Measurements from ENCODE around the gene DCTD. TPM values are rescaled to one million over a fixed set of nuclear protein-coding genes. Genes with fewer than 3 reads are reported as not detected.
A peak's percentile ranks its signal among the peaks of the same experiment; 100 is the strongest.

The DCTD gene
- total RNA-seq, 2 donors from 2014 or later: 90.6 to 109 TPM

GRCh38 chr4:182924497-182924896, 7.3 kb upstream of the DCTD start:
- Mint-ChIP-seq H3K9me3 (no peaks in the 10 kb centered on the region), H3K27ac (no peak overlapping the region), H3K36me3 (no peaks in the 10 kb centered on the region)
- DNase-seq (ENCODE audit: low spot score in 2 of 2) (no peak), ATAC-seq (no peak)

- H3K27ac Mint-ChIP-seq: no peak overlapping the region
- ATAC-seq: no peak
- no peak for DNase-seq (ENCODE audit: low spot score in 2 of 2)
- H3K9me3 Mint-ChIP-seq: no peaks in the 10 kb centered on the region
- no peaks in the 10 kb centered on the region for H3K36me3 Mint-ChIP-seq
Measured at GRCh38 chr4:182923796-182924340, 6.7 kb upstream of the DCTD start.

- DNase-seq (ENCODE audit: low spot score in 2 of 2) (no peak), ATAC-seq (no peak)
- no peak overlapping the region for H3K27ac Mint-ChIP-seq
- H3K36me3 Mint-ChIP-seq: no peaks in the 10 kb centered on the region
- H3K9me3 Mint-ChIP-seq: no peaks in the 10 kb centered on the region
Measured at GRCh38 chr4:182923366-182923765, 6.2 kb upstream of the DCTD start.

GRCh38 chr4:182922501-182923284, 5.5 kb upstream of the DCTD start:
- Mint-ChIP-seq H3K9me3 (no peaks in the 10 kb centered on the region), H3K27ac (no peak overlapping the region), H3K36me3 (no peaks in the 10 kb centered on the region)
- ATAC-seq: no peak
- DNase-seq (ENCODE audit: low spot score in 2 of 2): no peak

- Mint-ChIP-seq H3K36me3 (peaks cover 0 to under 1% of the 10 kb centered on the region in 2 donors), H3K9me3 (no peaks in the 10 kb centered on the region), H3K27ac (no peak overlapping the region)
- ATAC-seq: no peak
- DNase-seq (ENCODE audit: low spot score in 2 of 2): no peak
Measured at GRCh38 chr4:182921608-182922007, 4.4 kb upstream of the DCTD start.

- H3K36me3 Mint-ChIP-seq: peaks cover 6 to 10% of the 10 kb centered on the region in 2 donors
- no peak for DNase-seq (ENCODE audit: low spot score in 2 of 2)
- no peaks in the 10 kb centered on the region for H3K9me3 Mint-ChIP-seq
- no peak for ATAC-seq
- H3K27ac Mint-ChIP-seq: no peak overlapping the region
Measured at GRCh38 chr4:182920676-182921075, 3.5 kb upstream of the DCTD start.

- peak in 1 of 2 donors; percentile 20 for DNase-seq (ENCODE audit: low spot score in 2 of 2)
- peak; percentile 30 to 44 for ATAC-seq
- H3K36me3 Mint-ChIP-seq: peaks cover 13 to 28% of the 10 kb centered on the region in 2 donors
- no peaks in the 10 kb centered on the region for H3K9me3 Mint-ChIP-seq
- peak overlapping the region; percentile 16 to 83 for H3K27ac Mint-ChIP-seq
Measured at GRCh38 chr4:182918791-182919302, 1.7 kb upstream of the DCTD start.

GRCh38 chr4:182918044-182918607, 940 bp upstream of the DCTD start:
- no peak for DNase-seq (ENCODE audit: low spot score in 2 of 2)
- H3K9me3 Mint-ChIP-seq: no peaks in the 10 kb centered on the region
- peak in 1 of 2 donors; percentile 1 for ATAC-seq
- peak overlapping the region; percentile 16 to 83 for H3K27ac Mint-ChIP-seq
- peaks cover 19 to 35% of the 10 kb centered on the region in 2 donors for H3K36me3 Mint-ChIP-seq

- peak; percentile 37 to 65 for DNase-seq (ENCODE audit: low spot score in 2 of 2)
- H3K36me3 Mint-ChIP-seq: peaks cover 34 to 46% of the 10 kb centered on the region in 2 donors
- H3K9me3 Mint-ChIP-seq: no peaks in the 10 kb centered on the region
Measured at GRCh38 chr4:182916483-182917181, 554 bp downstream of the DCTD start.

GRCh38 chr4:182914357-182914756, 2.8 kb downstream of the DCTD start:
- no peak for ATAC-seq
- no peak for DNase-seq (ENCODE audit: low spot score in 2 of 2)
- Mint-ChIP-seq H3K9me3 (no peaks in the 10 kb centered on the region), H3K27ac (peak overlapping the region in 1 of 2 donors; percentile 29), H3K36me3 (peaks cover 43 to 52% of the 10 kb centered on the region in 2 donors)

More at GRCh38 chr4:182916483-182917181, 554 bp downstream of the DCTD start:
- peak; percentile 5 to 30 for ATAC-seq
- peak overlapping the region; percentile 87 to 97 for H3K27ac Mint-ChIP-seq

- ATAC-seq (no peak), DNase-seq (ENCODE audit: low spot score in 2 of 2) (no peak)
- H3K36me3 Mint-ChIP-seq: peaks cover 46 to 52% of the 10 kb centered on the region in 2 donors
- H3K9me3 Mint-ChIP-seq: no peaks in the 10 kb centered on the region
- H3K27ac Mint-ChIP-seq: peak overlapping the region in 1 of 2 donors; percentile 90
Measured at GRCh38 chr4:182913621-182914020, 3.6 kb downstream of the DCTD start.

GRCh38 chr4:182913036-182913435, 4.2 kb downstream of the DCTD start:
- no peak for DNase-seq (ENCODE audit: low spot score in 2 of 2)
- Mint-ChIP-seq H3K27ac (no peak overlapping the region), H3K9me3 (no peaks in the 10 kb centered on the region), H3K36me3 (peaks cover 46 to 52% of the 10 kb centered on the region in 2 donors)
- no peak for ATAC-seq

GRCh38 chr4:182908124-182908523, 9.1 kb downstream of the DCTD start:
- H3K36me3 Mint-ChIP-seq: peaks cover 34 to 39% of the 10 kb centered on the region in 2 donors
- ATAC-seq: no peak
- peak overlapping the region in 1 of 2 donors; percentile 32 for H3K27ac Mint-ChIP-seq
- DNase-seq (ENCODE audit: low spot score in 2 of 2): no peak
- no peaks in the 10 kb centered on the region for H3K9me3 Mint-ChIP-seq

- peak overlapping the region in 1 of 2 donors; percentile 60 for H3K27ac Mint-ChIP-seq
- ATAC-seq (no peak), DNase-seq (ENCODE audit: low spot score in 2 of 2) (no peak)
- H3K9me3 Mint-ChIP-seq: no peaks in the 10 kb centered on the region
- H3K36me3 Mint-ChIP-seq: peaks cover 27 to 32% of the 10 kb centered on the region in 2 donors
Measured at GRCh38 chr4:182907396-182907795, 9.8 kb downstream of the DCTD start.

- Mint-ChIP-seq H3K27ac (peak overlapping the region; percentile 30 to 60), H3K9me3 (no peaks in the 10 kb centered on the region), H3K36me3 (peaks cover 20 to 28% of the 10 kb centered on the region in 2 donors)
- DNase-seq (ENCODE audit: low spot score in 2 of 2) (no peak), ATAC-seq (no peak)
Measured at GRCh38 chr4:182906786-182907185, 10.4 kb downstream of the DCTD start.

- ATAC-seq (no peak), DNase-seq (ENCODE audit: low spot score in 2 of 2) (no peak)
- Mint-ChIP-seq H3K36me3 (peaks cover 12 to 22% of the 10 kb centered on the region in 2 donors), H3K9me3 (no peaks in the 10 kb centered on the region), H3K27ac (peak overlapping the region; percentile 59 to 85)
Measured at GRCh38 chr4:182905038-182905437, 12.1 kb downstream of the DCTD start.
